Activated CD4-positive, CD25-positive, alpha-beta regulatory T cell treated with anti-CD3 and anti-CD28 coated beads, Interleukin-2, amount 50 U/mL, for 16 hours (primary cell): ENCODE data around the gene TSACC.

Source experiments
- DNase-seq: peaks from one replicate; pipeline ENCODE4 v3.0.0-alpha.2; 2020; ENCODE audit warnings: low read depth, low spot score

TSACC gene

DNA sequence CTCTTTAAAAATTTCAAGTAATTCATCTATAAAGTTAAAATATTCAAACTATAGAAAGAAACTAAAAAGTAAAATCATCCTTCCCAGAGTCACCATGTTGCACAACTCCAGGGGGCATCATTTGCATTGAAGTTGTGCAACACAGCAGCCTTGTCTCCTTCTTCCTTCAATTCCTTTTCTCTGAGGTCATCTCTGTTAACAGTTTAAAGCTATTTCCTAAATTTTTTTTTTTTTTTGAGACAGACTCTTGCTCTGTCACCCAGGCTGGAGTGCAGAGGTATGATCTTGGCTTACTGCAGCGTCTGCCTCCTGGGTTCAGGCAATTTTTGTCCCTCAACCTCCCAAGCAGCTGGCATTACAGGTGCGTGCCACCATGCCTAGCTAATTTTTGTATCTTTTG, 37.8 kb downstream of the TSACC start:
- DNase-seq = no peak

DNA sequence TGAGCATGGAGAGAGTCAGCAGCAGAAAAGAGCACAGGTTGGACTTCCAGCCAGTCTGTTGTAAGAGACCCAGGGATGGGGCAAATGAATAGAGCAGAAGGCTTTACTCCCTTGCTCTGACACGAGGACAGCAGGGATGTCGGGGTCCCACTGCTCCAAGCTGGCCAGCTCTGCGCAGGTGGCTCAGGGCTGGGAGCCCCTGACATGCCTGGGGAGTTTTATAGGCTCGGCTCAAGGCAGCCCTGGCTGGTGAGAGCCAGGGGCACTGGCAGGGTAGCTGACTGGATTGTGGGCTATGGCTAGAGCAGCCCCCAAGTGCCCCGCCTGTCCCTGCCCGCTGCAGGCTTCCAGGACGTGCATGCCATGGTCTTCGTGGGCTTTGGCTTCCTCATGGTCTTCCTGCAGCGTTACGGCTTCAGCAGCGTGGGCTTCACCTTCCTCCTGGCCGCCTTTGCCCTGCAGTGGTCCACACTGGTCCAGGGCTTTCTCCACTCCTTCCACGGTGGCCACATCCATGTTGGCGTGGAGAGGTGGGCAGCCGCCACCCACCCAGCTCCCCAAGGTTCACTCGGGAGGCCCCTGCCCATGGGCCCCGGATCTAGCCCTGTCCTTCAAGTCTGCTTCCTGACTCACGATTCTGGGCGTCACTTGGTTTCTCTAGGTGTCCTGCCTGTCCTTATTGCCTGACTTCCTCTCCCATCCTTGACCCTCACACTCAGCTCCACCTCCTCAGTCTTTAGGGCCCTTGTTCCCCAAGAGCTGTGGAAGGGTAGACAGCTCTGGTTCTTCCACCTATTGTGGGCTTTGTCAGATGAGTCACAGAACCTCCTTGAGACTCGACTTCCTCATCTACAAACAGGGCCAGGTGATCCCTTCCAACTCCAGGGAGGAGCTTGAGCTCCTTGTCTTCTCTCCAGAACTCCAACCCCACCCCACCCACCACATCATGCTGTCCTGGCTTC, 38.9 kb downstream of the TSACC start:
- no peak for DNase-seq

GRCh38 chr1:156378557-156378956, 40.2 kb downstream of the TSACC start:
- DNase-seq = no peak

- no peak for DNase-seq
Observed at GRCh38 chr1:156379420-156380165, 41.3 kb downstream of the TSACC start.

DNA sequence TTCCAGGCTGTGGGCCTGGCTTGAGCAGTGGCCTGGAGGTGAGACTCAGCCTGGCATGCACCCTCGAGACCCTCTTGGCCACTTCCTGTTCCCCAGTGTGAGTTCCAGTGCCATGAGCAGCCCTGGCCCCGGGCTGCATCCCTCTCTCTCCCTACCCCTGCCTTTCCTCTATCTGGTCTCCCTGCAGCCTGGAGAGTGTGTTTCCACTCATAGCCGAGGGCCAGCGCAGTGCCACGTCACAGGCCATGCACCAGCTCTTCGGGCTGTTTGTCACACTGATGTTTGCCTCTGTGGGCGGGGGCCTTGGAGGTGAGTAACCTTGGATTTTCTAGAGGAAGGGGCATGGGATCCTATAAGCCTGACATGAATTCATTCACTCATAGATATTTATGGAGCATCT, 44.2 kb downstream of the TSACC start:
- DNase-seq = no peak

DNA sequence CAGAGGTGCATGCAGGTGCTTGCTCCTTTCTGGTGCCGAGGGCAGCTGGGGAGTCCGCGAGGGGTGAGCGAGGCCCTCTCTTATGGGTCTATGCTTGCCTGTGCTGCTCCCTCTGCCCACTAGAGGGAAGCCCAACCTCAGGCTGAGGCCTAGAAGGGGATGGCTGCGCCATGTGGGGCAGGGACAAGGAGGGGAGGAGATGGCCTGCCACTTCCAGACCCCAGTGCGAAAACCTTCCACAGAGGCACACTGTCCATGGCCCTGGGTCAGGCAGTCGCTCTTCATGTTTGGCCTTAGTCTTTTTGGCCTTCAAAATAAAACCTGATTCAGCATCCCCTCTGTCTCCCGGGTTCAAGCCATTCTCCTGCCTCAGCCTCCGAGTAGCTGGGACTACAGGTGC, 44.7 kb downstream of the TSACC start:
- DNase-seq = peak; percentile 27

DNA sequence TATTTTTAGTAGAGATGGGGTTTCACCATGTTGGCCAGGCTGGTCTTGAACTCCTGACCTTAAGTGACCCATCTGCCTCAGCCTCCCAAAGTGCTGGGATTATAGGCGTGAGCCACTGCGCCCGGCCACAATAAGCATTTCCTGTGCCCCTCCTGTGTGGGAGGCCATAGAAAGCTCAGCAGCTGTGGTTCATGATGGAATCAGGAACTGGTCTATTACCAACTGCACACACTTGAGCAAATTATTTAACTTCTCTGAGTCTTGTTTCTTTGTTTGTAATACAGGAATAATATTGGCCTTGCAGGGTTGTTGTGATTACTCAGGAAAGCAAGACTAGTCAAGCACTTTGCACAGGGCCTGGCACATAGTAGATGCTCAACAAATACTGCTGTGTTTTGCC, 45.7 kb downstream of the TSACC start:
- DNase-seq = no peak

- no peak for DNase-seq
Observed at GRCh38 chr1:156384658-156385057, 46.3 kb downstream of the TSACC start.

DNA sequence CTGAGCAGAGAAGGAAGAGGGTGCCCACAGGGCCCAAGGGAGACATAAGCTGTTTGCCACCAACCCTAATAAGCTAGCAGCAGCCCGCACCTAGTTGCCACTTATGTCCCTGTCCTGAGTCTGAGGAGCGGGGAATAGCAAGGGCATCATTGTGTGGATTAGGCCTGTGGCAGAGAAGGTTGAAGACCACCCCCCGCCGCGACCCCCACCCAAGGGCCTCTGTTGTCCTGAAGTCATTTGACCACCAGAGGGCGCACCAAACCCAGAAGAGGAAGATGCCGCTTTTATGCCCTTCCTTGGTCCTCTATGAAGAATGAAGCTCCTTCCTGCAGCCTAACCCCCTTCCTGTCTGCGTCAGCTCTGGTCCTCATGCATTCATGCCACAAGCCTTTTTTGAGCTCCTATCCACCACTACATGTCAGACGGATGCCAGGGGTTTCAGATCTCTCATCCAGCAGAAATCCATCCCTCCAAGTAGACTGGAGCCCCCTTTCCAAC, 47.3 kb downstream of the TSACC start:
- peak; percentile 75 for DNase-seq

GRCh38 chr1:156386134-156386901, 48.0 kb downstream of the TSACC start:
- no peak for DNase-seq

DNA sequence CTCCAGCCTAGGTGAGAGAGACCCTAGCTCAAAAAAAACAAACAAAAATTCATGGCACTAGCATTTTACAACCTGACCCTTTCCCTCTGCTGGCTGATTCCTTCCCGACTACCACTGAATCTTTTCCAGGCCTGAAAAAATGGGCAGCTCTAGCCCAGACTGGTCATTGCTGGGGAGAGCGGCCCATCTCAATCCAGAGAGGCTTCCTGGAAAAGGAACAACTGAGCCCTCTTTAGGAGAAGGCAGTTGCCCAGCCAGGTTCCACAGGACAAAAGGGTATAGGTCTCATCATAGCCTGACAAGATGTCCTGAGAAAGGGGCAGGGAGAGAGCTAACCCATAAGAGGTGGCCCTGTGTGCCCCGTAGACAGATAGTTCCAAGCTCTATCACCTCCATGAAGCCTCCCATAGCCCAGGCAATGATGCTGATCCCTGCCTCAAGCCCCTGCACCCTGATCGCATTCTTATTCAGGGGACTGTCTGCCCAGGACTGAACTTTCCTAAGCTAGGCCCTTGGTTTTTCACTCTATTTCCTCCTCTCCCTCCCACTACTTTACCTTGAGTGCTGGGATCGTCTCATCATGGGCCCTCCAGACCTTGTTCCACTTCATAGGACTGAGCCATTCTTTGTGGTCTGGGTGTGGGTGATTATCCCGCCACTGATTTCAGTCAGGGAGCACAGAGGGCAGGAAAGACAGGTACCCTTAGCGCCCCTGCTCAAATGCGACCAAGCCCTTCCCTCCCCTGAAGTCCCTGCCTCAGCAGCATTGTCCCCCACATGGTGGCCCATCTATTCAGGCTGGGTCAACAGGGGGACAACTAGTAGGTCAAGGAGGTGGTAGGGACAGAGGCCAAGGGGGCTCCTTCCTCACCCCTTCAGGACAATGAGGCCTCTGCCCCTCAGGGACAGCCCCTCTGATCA, 48.9 kb downstream of the TSACC start:
- DNase-seq = no peak

GRCh38 chr1:156387870-156388173, 49.5 kb downstream of the TSACC start:
- DNase-seq = no peak

DNA sequence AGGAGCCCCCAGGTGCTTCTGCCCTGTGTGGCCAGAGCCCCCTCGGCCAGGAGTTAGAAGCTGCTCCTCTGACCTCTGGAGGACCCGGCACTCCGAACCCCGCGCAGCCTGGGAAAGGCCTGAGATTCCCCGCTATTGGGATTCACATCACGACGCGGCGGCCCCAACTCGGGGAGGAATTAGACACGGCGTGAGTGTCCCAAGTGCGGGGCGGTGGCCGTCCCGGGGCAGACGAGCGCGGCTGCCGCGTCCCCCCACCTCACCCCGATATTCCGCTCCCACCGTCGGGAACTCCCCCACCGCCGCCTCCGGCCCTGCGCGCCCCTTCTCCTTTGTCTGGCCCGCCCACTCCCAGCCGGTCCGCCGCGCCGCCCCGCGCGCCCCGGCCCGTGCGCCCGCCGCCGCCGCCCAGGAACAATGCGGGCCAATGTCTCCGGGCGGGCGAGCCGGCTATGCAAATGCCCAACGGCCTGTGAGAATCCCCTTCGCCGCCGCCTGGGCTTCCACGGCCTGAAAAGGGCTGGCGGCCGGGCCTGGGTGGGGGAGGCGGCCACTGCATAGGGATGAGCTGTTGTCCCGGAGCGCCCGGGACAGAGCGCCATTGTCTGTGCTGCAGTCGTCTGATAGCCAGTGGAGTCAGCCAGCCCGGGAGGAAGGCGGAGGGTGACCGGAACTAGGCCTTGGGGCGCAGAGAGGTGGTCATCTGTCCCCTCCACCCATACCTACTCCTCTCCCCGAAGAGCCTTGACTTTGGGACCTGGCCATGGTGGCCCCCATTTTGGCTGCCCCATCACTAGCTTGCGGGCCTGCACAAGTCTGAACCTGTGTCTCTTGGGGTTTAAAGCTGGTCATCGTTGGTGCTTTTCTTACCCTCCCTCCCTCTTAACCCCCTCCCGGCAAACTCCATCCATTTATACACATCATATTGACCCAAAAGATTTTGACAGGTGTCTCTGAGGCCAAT, 50.1 kb downstream of the TSACC start:
- DNase-seq = no peak

DNA sequence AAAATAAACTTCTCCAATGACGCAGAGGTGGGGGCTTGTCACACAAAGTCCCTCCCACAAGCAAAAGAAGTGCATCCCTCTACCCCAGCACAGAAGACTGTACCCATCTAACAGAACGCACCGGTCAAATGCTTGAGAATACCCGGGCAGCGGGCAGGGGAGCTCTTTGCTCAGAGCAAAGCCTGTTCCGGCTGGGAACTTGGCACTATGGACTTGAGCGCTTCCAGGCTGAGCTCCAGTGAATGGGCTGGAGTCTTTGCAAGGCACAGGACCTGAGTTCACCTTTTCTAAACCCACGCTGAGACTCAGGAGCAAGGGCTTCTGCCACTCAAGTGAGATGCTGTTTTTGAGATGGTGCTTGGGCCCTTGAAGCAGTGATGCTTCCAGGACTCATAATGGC, 51.0 kb downstream of the TSACC start:
- no peak for DNase-seq

GRCh38 chr1:156390469-156391365, 52.4 kb downstream of the TSACC start:
- no peak for DNase-seq

DNA sequence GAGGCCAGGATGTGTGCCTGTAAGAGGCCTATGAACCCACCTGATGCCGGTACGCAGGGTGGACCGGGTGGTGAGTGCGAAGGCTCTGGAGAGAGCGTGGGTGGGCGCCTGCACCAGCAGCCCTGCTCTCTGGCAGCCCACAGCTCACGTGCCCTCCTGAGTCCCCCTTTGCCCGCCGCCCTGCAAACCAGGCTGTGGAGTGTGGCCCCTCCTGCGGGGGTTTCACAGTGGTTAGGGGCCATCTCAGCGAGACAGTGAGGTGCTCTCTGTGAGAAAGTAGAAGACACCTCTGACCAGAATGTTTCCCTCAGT, 53.0 kb downstream of the TSACC start:
- DNase-seq = no peak

DNA sequence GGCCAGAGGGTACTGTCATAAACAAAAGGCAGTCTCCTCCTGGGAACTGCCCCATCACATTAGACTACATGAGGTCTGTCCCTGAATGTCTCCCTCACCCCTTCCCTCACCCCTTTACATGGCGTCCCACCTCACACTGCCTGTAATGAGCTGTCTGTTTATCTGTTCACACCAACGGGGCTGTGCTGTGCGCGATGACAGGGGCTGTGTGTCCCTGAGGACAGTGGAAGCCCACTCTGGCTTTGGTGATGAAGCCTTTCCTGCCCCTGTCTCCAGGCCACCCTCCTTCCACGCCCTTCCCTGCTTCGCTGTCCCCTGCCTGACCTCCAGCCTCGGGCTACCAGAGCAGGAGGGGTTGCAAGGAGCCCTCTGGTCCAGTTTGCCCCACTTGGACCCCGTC, 53.4 kb downstream of the TSACC start:
- DNase-seq = no peak

- DNase-seq = no peak
Observed at GRCh38 chr1:156392452-156392853, 54.1 kb downstream of the TSACC start.

GRCh38 chr1:156393095-156393494, 54.8 kb downstream of the TSACC start:
- DNase-seq = no peak
